Measurements from ENCODE around the gene TTC31. TPM values are rescaled to one million over a fixed set of nuclear protein-coding genes. Genes with fewer than 3 reads are reported as not detected.

TTC31 gene
- total and polyA plus RNA-seq, 4 donors: 9.9 to 26.4 (median 15.8) TPM

GRCh38 chr2:74471332-74472065 lies 11.4 kb upstream of the TTC31 start:
- peak overlapping the region; percentile 86 to 91 for H3K9ac ChIP-seq (ENCODE audit: low read depth in 1 of 2, low read length in 2 of 2)
- peaks cover 2 to 13% (median 12%) of the 10 kb centered on the region in 4 donors for H3K36me3 ChIP-seq (ENCODE audit: control insufficient read depth in 4 of 4, insufficient read depth in 3 of 4, low read depth in 1 of 4, low read length in 3 of 4)
- H3K9me3 ChIP-seq (ENCODE audit: control insufficient read depth in 4 of 4, low read length in 3 of 4): no peaks in the 10 kb centered on the region
- H3K27ac ChIP-seq (ENCODE audit: low read depth in 1 of 2, low read length in 2 of 2): peak overlapping the region; percentile 88 to 96
- peak overlapping the region; percentile 65 to 97 (median 87) for H3K4me3 ChIP-seq (ENCODE audit: low read depth in 1 of 3, low read length in 3 of 3)
- TF ChIP-seq TAF1 (conservative IDR thresholded peaks at IDR 0.05) (no peak), SP1 (IDR thresholded peaks at IDR 0.05) (no peak), FOXA1 (IDR thresholded peaks at IDR 0.05) (no peak), REST (IDR thresholded peaks at IDR 0.05) (no peak), HNF4G (IDR thresholded peaks at IDR 0.05) (no peak)
- WGBS: 32% methylated on average over 16 of the region's 16 CpGs
- no peak for DNase-seq (ENCODE audit: low spot score)
- H3K4me1 ChIP-seq (ENCODE audit: control insufficient read depth in 4 of 4, insufficient read depth in 4 of 4, low read length in 3 of 4): peaks cover 8 to 19% (median 16%) of the 10 kb centered on the region in 4 donors
- no peaks in the 10 kb centered on the region for H3K27me3 ChIP-seq (ENCODE audit: control insufficient read depth in 4 of 4, insufficient read depth in 4 of 4, low read length in 3 of 4)

GRCh38 chr2:74472086-74472944 lies 10.6 kb upstream of the TTC31 start, which contains the start of gene MRPL53:
Gene MRPL53 (minus strand): TSS chr2:74472680. CDS start chr2:74472660, 20 bp downstream.
- no peaks in the 10 kb centered on the region for H3K9me3 ChIP-seq (ENCODE audit: control insufficient read depth in 4 of 4, low read length in 3 of 4)
- H3K4me1 ChIP-seq (ENCODE audit: control insufficient read depth in 4 of 4, insufficient read depth in 4 of 4, low read length in 3 of 4): peaks cover 8 to 25% (median 19%) of the 10 kb centered on the region in 4 donors
- H3K27ac ChIP-seq (ENCODE audit: low read depth in 1 of 2, low read length in 2 of 2): peak within 1 kb of the TSS; percentile 88 to 96
- DNase-seq (ENCODE audit: low spot score): peak; percentile 95
- H3K27me3 ChIP-seq (ENCODE audit: control insufficient read depth in 4 of 4, insufficient read depth in 4 of 4, low read length in 3 of 4): no peaks in the 10 kb centered on the region
- H3K36me3 ChIP-seq (ENCODE audit: control insufficient read depth in 4 of 4, insufficient read depth in 3 of 4, low read depth in 1 of 4, low read length in 3 of 4): peaks cover 2 to 13% (median 12%) of the 10 kb centered on the region in 4 donors
- peak within 1 kb of the TSS; percentile 86 to 91 for H3K9ac ChIP-seq (ENCODE audit: low read depth in 1 of 2, low read length in 2 of 2)
- peak within 1 kb of the TSS; percentile 65 to 97 (median 87) for H3K4me3 ChIP-seq (ENCODE audit: low read depth in 1 of 3, low read length in 3 of 3)
- WGBS: under 1% methylated on average over 66 of the region's 66 CpGs
- TF ChIP-seq SP1 (IDR thresholded peaks at IDR 0.05): peak; percentile 46
- no peak for TF ChIP-seq FOXA2 (IDR thresholded peaks at IDR 0.05)
- TF ChIP-seq TAF1 (conservative IDR thresholded peaks at IDR 0.05): peak; percentile 48
- no peak for TF ChIP-seq HNF4G (IDR thresholded peaks at IDR 0.05)
- TF ChIP-seq REST (IDR thresholded peaks at IDR 0.05): no peak
- peak; percentile 49 for TF ChIP-seq NR2F2 (IDR thresholded peaks at IDR 0.05)
- TF ChIP-seq ZBTB33 (IDR thresholded peaks at IDR 0.05): peak; percentile 50
- TF ChIP-seq RAD21 (IDR thresholded peaks at IDR 0.05): peak in 1 of 2 donors; percentile 41
- peak; percentile 29 to 40 for TF ChIP-seq RXRA (IDR thresholded peaks at IDR 0.05)
- no peak for TF ChIP-seq CTCF (IDR thresholded peaks at IDR 0.05; ENCODE audit: low read depth, low read length, missing input control)
- peak; percentile 97 for TF ChIP-seq YY1 (IDR thresholded peaks at IDR 0.05)
- TF ChIP-seq FOXA1 (IDR thresholded peaks at IDR 0.05): no peak
- TF ChIP-seq MAX (IDR thresholded peaks at IDR 0.05): peak; percentile 55
- TF ChIP-seq EGR1 (IDR thresholded peaks at IDR 0.05; ENCODE audit: low read depth in 2 of 2): no peak
- no peak for TF ChIP-seq HNF4A (conservative IDR thresholded peaks at IDR 0.05)
- no peak for TF ChIP-seq ATF3 (IDR thresholded peaks at IDR 0.05)
- TF ChIP-seq GABPA (IDR thresholded peaks at IDR 0.05 in 1 of 2, conservative IDR thresholded peaks at IDR 0.05 in 1 of 2): peak; percentile 97 to 99
- no peak for TF ChIP-seq JUND (IDR thresholded peaks at IDR 0.05)
